Osteocyte (in vitro differentiated cells): ENCODE data around the gene A1CF. TPM values are rescaled to one million over a fixed set of nuclear protein-coding genes. Genes with fewer than 3 reads are reported as not detected.
"Not testable (repeated sequence)": the region's sequence is repeated elsewhere in the genome, so short reads cannot be mapped to it uniquely, and the experiment has no call there.

Experiments used
- DNase-seq: peaks from one replicate; pipeline ENCODE4 v3.0.0; 2021; ENCODE audit warnings: mixed read lengths; ENCODE audit not compliant: unreplicated experiment; ENCODE audit errors: extremely low spot score
- H3K27ac Mint-ChIP-seq: one replicate; pipeline ENCODE4 v1.8.0; 2021; ENCODE audit warnings: mild to moderate bottlenecking, mixed read lengths; ENCODE audit not compliant: unreplicated experiment
- H3K27me3 Mint-ChIP-seq: one replicate; pipeline ENCODE4 v1.8.0; 2021; ENCODE audit warnings: mixed read lengths; ENCODE audit not compliant: unreplicated experiment
- H3K36me3 Mint-ChIP-seq: one replicate; pipeline ENCODE4 v1.8.0; 2021; ENCODE audit warnings: mixed read lengths; ENCODE audit not compliant: unreplicated experiment
- H3K4me1 Mint-ChIP-seq: one replicate; pipeline ENCODE4 v1.8.0; 2021; ENCODE audit warnings: mixed read lengths; ENCODE audit not compliant: unreplicated experiment
- H3K4me3 Mint-ChIP-seq: one replicate; pipeline ENCODE4 v1.8.0; 2021; ENCODE audit warnings: mild to moderate bottlenecking, moderate library complexity, mixed read lengths; ENCODE audit not compliant: unreplicated experiment
- H3K9me3 Mint-ChIP-seq: one replicate; pipeline ENCODE4 v1.8.0; 2021; ENCODE audit warnings: mixed read lengths; ENCODE audit not compliant: unreplicated experiment
- total RNA-seq: library from RNA; stranded (reverse); gene quantifications from 2 replicates; pipeline ENCODE4 v1.2.1, GENCODE V29; 2021
- TF ChIP-seq, protein P1 (sequence below): fragments of 200-600 bp; sonication (generic); IDR thresholded peaks from 2 replicates; pipeline ENCODE4 v1.5.0; 2021; ENCODE audit warnings: antibody characterized with exemption, mild to moderate bottlenecking, moderate library complexity

A1CF gene
- total RNA-seq, 1 donor from 2014 or later: not detected

GRCh38 chr10:50892467-50892866 is 7.0 kb upstream of the A1CF start:
- H3K36me3 Mint-ChIP-seq: no peaks in the 10 kb centered on the region
- TF ChIP-seq, protein P1, sequence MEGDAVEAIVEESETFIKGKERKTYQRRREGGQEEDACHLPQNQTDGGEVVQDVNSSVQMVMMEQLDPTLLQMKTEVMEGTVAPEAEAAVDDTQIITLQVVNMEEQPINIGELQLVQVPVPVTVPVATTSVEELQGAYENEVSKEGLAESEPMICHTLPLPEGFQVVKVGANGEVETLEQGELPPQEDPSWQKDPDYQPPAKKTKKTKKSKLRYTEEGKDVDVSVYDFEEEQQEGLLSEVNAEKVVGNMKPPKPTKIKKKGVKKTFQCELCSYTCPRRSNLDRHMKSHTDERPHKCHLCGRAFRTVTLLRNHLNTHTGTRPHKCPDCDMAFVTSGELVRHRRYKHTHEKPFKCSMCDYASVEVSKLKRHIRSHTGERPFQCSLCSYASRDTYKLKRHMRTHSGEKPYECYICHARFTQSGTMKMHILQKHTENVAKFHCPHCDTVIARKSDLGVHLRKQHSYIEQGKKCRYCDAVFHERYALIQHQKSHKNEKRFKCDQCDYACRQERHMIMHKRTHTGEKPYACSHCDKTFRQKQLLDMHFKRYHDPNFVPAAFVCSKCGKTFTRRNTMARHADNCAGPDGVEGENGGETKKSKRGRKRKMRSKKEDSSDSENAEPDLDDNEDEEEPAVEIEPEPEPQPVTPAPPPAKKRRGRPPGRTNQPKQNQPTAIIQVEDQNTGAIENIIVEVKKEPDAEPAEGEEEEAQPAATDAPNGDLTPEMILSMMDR: no peak
- no peaks in the 10 kb centered on the region for H3K4me1 Mint-ChIP-seq
- peaks cover 54% of the 10 kb centered on the region for H3K27me3 Mint-ChIP-seq
- H3K27ac Mint-ChIP-seq: no peak overlapping the region
- H3K4me3 Mint-ChIP-seq: no peak overlapping the region
- no peaks in the 10 kb centered on the region for H3K9me3 Mint-ChIP-seq
- no peak for DNase-seq

DNA sequence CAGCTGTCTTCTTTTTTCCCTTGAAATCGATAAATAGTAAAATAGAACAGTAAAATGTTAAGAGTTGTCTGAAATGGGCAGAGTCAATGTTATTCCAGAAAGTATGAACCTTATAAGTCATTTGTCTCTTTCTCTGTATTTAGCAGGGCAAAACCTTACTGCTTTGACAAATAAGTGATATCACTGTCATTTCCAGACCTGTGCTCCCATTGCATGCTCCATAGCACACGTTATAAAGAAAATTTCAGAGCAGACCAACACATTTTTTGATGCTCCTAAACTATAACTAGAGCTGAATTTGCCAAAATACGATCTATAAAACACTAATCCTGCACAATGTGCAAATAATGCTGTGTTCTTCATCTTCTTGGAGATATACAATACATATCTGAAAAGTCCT is 1.1 kb downstream of the A1CF start:
- Mint-ChIP-seq H3K4me1 (no peaks in the 10 kb centered on the region), H3K27ac (no peak overlapping the region), H3K36me3 (no peaks in the 10 kb centered on the region), H3K9me3 (no peaks in the 10 kb centered on the region), H3K27me3 (peaks cover 56% of the 10 kb centered on the region), H3K4me3 (no peak overlapping the region)
- DNase-seq: no peak
- TF ChIP-seq, protein P1: no peak

DNA sequence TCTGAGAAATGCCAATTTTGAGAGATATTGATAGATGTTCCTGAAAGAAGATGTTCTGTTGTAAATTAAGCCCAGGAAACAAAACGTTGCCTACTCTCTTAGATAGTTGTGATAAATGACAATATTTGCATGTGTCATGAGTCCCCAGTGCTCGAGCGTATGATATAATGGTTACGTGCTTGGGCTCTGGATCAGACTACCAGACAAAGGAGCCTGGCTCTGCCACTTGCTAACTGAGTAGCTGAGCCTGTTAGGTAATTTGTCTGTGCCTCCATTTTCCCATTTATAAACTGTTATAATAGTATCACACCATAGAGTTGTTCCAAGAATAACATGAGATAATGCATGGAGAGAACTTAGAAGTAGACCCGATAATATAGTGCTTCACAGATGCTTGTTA is 1.8 kb downstream of the A1CF start:
- no peak overlapping the region for H3K27ac Mint-ChIP-seq
- no peaks in the 10 kb centered on the region for H3K9me3 Mint-ChIP-seq
- no peaks in the 10 kb centered on the region for H3K4me1 Mint-ChIP-seq
- peaks cover 56% of the 10 kb centered on the region for H3K27me3 Mint-ChIP-seq
- TF ChIP-seq, protein P1: no peak
- H3K36me3 Mint-ChIP-seq: no peaks in the 10 kb centered on the region
- no peak for DNase-seq
- H3K4me3 Mint-ChIP-seq: no peak overlapping the region

- H3K4me1 Mint-ChIP-seq: no peaks in the 10 kb centered on the region
- H3K36me3 Mint-ChIP-seq: no peaks in the 10 kb centered on the region
- no peak overlapping the region for H3K4me3 Mint-ChIP-seq
- DNase-seq: no peak
- no peak overlapping the region for H3K27ac Mint-ChIP-seq
- H3K27me3 Mint-ChIP-seq: peaks cover 56% of the 10 kb centered on the region
- TF ChIP-seq, protein P1: no peak
- H3K9me3 Mint-ChIP-seq: no peaks in the 10 kb centered on the region
These were observed 2.9 kb downstream of the A1CF start for GRCh38 chr10:50882540-50882983.

DNA sequence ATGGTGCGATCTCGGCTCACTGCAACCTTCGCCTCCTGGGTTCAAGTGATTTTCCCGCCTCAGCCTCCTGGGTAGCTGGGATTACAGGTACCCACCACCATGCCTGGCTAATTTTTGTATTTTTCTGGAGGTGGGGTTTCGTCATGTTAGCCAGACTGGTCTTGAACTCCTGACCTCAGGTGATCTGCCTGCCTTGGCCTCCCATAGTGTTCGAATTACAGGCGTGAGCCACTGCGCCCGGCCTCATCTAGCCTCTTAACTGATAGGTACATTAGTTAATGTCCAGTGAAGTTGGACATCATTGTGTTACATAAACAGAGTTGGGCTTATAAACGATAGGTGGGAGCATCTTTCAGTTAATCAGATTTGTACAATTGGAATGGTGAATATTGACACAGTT is 4.4 kb downstream of the A1CF start:
- not testable (repeated sequence) for H3K27ac Mint-ChIP-seq, H3K36me3 Mint-ChIP-seq, H3K9me3 Mint-ChIP-seq, H3K4me1 Mint-ChIP-seq, DNase-seq, H3K4me3 Mint-ChIP-seq
- H3K27me3 Mint-ChIP-seq: peaks cover 54% of the 10 kb centered on the region

DNA sequence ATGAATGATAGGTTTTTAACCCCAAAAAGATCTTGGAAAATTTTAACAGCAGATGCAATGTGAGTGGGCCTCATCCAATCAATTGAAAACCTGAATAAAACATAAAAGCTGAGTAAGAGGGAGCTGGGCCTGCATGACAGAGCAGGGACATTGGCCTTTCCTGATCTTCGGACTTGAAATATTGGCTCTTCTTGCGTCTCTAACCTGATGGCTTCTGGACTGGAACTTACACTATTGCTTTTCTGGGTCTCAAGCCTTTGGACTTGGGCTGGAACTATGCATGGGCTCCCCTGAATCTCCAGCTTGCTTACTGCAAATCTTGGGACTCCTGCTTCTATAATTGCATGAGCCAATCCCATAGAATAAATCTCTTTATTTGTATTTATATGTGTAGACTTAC is 9.0 kb downstream of the A1CF start:
- Mint-ChIP-seq H3K36me3 (no peaks in the 10 kb centered on the region), H3K27me3 (peaks cover 51% of the 10 kb centered on the region), H3K9me3 (no peaks in the 10 kb centered on the region), H3K4me3 (no peak overlapping the region), H3K4me1 (no peaks in the 10 kb centered on the region), H3K27ac (no peak overlapping the region)
- TF ChIP-seq, protein P1: no peak
- no peak for DNase-seq
